GM21576 (cell line): ENCODE measurements around the gene RHPN2.
"Not testable (repeated sequence)": the region's sequence is repeated elsewhere in the genome, so short reads cannot be mapped to it uniquely, and the experiment has no call there.

ENCODE experiments used
- ATAC-seq: cut with Tn5 transposase; IDR thresholded peaks from one replicate; pipeline ENCODE4 v1.9.1; 2021; ENCODE audit warnings: mild to moderate bottlenecking, moderate library complexity; ENCODE audit not compliant: unreplicated experiment

The RHPN2 gene

GRCh38 chr19:32979807-32980206 lies 84.9 kb downstream of the RHPN2 start:
- ATAC-seq: not testable (repeated sequence)

GRCh38 chr19:32977813-32978212 lies 86.9 kb downstream of the RHPN2 start:
- ATAC-seq: not testable (repeated sequence)

- ATAC-seq: no peak
Observed at GRCh38 chr19:32977280-32977679, 87.4 kb downstream of the RHPN2 start.

- no peak for ATAC-seq
Observed at GRCh38 chr19:32976223-32976805, 88.4 kb downstream of the RHPN2 start.

GRCh38 chr19:32971715-32972540 lies 92.8 kb downstream of the RHPN2 start, which contains the start of the genes CEP89 and FAAP24:
CEP89 (minus strand) TSS chr19:32971958; CDS start chr19:32971874, 84 bp downstream.
FAAP24 (plus strand) TSS chr19:32972242; CDS start chr19:32973197, 955 bp downstream.
- ATAC-seq: peak; percentile 99

- no peak for ATAC-seq
Observed at GRCh38 chr19:32971012-32971595, 93.6 kb downstream of the RHPN2 start.

DNA sequence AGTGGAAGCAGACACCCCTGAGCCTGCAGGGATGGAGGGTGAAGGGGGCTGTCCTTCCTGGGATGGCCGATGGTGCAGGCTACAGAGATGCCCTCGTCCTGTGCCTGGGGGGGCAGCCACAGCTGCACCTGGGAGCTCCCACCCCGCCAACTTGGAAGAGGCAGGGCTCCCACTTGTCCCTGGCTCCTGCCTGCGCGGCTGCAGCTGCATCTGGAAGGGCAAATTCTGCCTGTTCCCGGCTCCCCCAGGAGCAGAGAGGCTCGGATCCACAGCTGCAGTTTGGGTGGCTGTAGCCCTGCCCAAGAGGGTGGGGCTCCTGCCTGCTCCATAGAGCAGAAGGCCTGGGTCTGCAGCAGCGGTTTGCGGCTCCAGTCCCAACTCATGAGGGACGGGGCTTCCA lies 95.1 kb downstream of the RHPN2 start:
- ATAC-seq: no peak

- ATAC-seq: no peak
Observed at GRCh38 chr19:32966750-32967149, 97.9 kb downstream of the RHPN2 start.

GRCh38 chr19:32945260-32945659 lies 119.4 kb downstream of the RHPN2 start:
- no peak for ATAC-seq

GRCh38 chr19:32941273-32941672 lies 123.4 kb downstream of the RHPN2 start:
- not testable (repeated sequence) for ATAC-seq

- no peak for ATAC-seq
Observed at GRCh38 chr19:32936065-32936464, 128.6 kb downstream of the RHPN2 start.

DNA sequence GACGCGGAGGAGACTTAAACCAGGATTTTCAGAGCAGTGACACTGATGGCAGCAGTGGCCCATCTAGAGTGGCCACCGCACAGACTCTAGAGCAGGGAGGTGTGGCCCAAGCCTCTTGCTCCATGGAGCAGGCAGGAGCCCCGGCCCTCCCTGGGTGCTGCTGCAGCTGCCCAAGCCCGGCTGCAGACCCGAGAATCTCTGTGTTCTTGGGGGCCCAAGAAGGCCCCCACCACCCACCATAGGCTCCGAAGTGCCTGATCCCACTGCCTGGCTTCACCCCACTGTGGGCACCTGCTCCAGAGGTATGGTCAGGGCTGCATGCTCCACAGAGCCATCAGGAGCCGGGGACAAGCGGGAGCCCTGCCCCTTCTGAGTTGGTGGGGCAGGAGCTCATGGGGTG lies 129.1 kb downstream of the RHPN2 start:
- no peak for ATAC-seq

- ATAC-seq: no peak
Observed at GRCh38 chr19:32933571-32933970, 131.1 kb downstream of the RHPN2 start.

GRCh38 chr19:32930567-32930966 lies 134.1 kb downstream of the RHPN2 start:
- no peak for ATAC-seq

DNA sequence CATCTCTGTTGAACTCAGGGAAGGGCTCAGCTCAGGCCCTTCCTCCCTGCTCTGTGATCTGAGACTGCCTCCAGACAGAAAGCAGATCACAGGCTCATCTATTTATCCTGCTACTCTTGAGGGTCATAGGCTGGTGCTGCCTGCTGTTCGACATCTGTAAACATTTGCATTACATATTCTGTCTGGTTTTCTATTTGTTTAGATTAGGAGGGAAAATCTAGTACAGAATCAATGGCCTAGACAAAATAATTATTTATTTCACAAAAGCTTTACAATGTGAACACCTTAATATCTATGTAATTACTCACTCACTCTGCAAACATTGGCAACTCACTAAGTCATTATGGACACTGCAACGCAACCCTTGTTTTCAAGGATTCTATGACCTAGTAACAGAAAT lies 135.9 kb downstream of the RHPN2 start:
- no peak for ATAC-seq
